ENCODE data around the gene FGF14. TPM values are rescaled to one million over a fixed set of nuclear protein-coding genes. Genes with fewer than 3 reads are reported as not detected.

The FGF14 gene
- total and polyA plus RNA-seq, 5 experiments from 2014 or later: not detected

DNA sequence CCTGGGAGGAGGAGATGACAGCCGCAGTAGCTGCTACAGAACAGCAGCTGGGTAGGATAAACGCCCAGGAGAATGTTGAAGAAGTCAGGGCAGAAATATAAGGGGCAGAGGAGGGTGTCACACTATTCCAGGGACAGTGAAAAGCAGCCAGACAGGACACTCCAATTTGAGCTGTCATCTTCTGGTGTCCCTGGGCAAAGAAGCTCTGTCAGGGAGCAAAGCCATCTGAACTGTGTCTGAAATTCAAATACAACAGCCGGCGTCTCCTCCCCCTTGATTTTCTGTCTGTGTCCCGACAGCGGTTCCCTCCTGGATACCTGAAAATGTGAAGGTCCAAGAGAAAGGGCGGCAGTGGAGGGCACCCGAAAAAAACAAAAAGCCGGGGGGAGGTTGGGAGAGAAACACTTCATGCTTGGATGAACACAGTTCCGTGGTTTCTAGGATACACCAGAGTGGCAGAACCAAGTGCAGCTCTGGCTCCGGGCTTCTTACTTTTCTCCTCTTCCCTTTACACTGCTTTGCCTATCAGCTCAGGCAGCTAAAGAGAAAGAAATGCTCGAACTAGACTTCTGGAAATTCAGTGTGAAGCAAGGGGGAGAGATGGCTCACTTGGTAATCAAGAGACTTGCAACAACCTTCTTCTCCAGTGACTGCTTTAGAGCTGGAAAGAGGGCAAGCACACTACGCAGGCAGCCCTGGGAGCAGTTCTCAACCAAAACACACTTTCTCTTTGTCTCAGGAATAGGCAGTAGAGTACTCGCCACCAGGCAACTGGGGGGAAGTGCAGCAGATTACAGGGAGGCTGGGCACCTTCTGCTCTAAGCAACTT, 483.8 kb downstream of the FGF14 start:
- Mint-ChIP-seq H3K27me3 (peaks cover 33 to 74% (median 50%) of the 10 kb centered on the region in 5 donors), H3K4me3 (no peak overlapping the region), H3K9me3 (peaks cover 0 to 6% (median 0%) of the 10 kb centered on the region in 9 donors), H3K36me3 (no peaks in the 10 kb centered on the region), H3K27ac (no peak overlapping the region), H3K4me1 (peaks cover 0 to 5% (median under 1%) of the 10 kb centered on the region in 4 donors)
- DNase-seq (no peak), ATAC-seq (no peak)
- POLR2A ChIA-PET: no interaction called here

DNA sequence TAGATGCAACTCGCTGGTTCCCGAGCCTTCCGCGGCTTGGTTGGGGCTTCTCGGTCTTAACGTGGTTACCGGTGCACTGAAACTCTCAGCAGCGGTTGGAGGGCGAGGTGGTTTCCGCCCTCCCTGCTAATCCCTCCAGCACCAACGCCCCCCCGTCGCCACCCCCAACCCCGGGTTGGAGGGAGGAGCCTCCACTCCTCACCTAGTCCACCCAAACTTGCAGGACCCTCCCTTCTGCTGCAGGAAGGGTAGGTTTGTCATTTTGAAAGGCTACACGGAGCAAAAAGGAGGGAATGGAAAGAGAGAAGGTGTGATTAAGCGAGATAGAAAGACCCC, 484.4 kb downstream of the FGF14 start:
- peaks cover 33 to 74% (median 52%) of the 10 kb centered on the region in 5 donors for H3K27me3 Mint-ChIP-seq
- no peak for ATAC-seq
- no peaks in the 10 kb centered on the region for H3K36me3 Mint-ChIP-seq
- DNase-seq: no peak
- H3K9me3 Mint-ChIP-seq: peaks cover 0 to 6% (median 0%) of the 10 kb centered on the region in 9 donors
- H3K4me3 Mint-ChIP-seq: no peak overlapping the region
- POLR2A ChIA-PET: no interaction called here
- H3K4me1 Mint-ChIP-seq: peaks cover 0 to 5% (median under 1%) of the 10 kb centered on the region in 4 donors
- no peak overlapping the region for H3K27ac Mint-ChIP-seq

DNA sequence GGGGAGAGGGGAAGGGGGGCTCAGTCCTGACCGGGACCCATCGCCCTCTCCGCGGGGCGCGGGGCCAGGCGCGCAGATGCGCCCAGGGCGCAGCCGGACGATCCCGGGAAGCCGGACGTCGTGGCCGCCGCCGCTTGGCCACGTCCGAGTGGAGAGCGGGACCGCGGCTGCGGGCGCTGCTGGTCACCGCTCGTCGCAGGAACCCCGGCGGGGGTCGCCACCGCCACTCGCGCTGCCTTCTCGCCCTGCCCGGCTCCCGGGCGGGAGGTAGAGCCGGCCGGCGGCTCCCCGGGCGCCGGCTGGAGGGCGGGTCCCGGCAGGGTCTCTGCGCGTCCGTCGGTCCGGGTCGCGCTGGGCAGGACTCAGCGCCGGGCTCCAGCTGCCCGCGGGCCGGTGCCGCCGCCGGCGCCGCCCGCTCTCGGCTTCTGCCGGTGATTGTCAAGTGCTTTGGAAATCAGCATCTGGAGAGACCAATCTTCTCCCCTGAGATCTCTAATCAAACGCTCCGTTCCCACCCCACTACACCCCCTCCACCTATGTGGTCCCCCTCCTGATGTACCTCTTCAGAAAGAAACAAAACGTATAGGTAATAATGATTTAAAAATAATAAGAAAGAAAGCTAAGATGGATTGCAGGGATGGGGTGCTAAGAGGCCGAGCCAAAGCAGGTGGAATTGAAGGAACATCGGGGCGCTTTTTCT, 484.9 kb downstream of the FGF14 start:
- H3K27me3 Mint-ChIP-seq: peaks cover 33 to 69% (median 50%) of the 10 kb centered on the region in 5 donors
- H3K27ac Mint-ChIP-seq: no peak overlapping the region
- H3K9me3 Mint-ChIP-seq: peaks cover 0 to 6% (median 0%) of the 10 kb centered on the region in 9 donors
- H3K4me3 Mint-ChIP-seq: no peak overlapping the region
- no peaks in the 10 kb centered on the region for H3K36me3 Mint-ChIP-seq
- no peak for ATAC-seq
- POLR2A ChIA-PET: no interaction called here
- DNase-seq: no peak
- peaks cover 0 to 5% (median under 1%) of the 10 kb centered on the region in 4 donors for H3K4me1 Mint-ChIP-seq

DNA sequence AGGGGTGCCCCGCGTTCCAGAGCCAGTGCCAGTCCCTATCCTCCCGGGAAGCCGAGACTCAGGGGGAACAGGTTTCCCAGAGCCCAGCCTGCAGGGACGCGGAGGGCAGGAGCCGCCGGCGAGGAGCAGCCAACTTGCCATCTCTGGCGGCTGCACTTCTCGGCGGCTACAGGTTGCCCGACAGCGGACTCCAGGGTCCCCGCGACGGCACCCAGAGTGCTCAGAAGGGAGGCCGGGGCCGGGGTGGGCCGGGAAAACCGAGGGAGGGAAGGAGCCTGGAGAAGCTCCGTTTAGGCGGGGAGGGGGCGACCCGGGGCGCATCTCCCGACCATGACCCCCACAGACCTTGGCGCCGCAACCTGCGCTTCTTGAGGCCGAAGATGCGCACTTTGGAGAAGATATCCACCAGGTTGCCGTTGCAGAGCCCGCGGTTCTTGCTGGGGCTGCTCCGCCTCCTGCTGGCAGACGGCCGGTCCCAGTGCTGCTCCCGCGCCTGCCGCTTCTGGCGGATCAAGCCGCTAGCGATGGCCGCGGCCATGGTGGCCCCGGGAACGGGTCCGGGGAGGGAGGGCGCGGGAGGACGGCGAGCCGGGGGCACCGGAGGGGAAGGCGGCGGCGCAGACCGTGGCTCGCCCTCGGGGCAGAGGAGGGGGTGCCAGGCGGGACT, 485.6 kb downstream of the FGF14 start:
- H3K27me3 Mint-ChIP-seq: peaks cover 27 to 62% (median 45%) of the 10 kb centered on the region in 5 donors
- POLR2A ChIA-PET: no interaction called here
- peaks cover 0 to 5% (median under 1%) of the 10 kb centered on the region in 4 donors for H3K4me1 Mint-ChIP-seq
- H3K9me3 Mint-ChIP-seq: peaks cover 0 to 6% (median 0%) of the 10 kb centered on the region in 9 donors
- no peak for DNase-seq
- no peak for ATAC-seq
- H3K27ac Mint-ChIP-seq: no peak overlapping the region
- no peak overlapping the region for H3K4me3 Mint-ChIP-seq
- no peaks in the 10 kb centered on the region for H3K36me3 Mint-ChIP-seq

DNA sequence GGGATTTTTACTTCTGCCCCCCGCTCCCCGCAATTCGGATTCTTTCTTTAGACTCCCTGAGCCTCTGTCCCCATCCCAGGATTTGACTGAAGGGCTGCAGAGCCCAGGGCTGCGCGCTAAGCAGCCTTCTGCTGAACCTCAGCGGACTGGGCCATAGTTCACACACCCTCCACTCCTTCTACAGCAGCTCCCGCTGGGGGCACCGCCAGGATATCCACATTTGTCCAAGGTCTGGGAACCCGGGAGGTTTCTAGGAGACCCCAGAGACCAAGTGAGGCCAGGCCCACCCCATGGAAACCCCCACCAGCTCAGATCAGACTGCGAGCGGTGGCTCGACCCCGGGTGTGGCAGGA, 486.1 kb downstream of the FGF14 start:
- H3K27me3 Mint-ChIP-seq: peaks cover 26 to 58% (median 43%) of the 10 kb centered on the region in 5 donors
- H3K27ac Mint-ChIP-seq: peak overlapping the region in 1 of 10 donors; percentile 5
- no peak for ATAC-seq
- peaks cover 0 to 6% (median 0%) of the 10 kb centered on the region in 9 donors for H3K9me3 Mint-ChIP-seq
- H3K4me1 Mint-ChIP-seq: peaks cover 0 to 5% (median under 1%) of the 10 kb centered on the region in 4 donors
- POLR2A ChIA-PET: no interaction called here
- no peak for DNase-seq
- no peak overlapping the region for H3K4me3 Mint-ChIP-seq
- no peaks in the 10 kb centered on the region for H3K36me3 Mint-ChIP-seq

DNA sequence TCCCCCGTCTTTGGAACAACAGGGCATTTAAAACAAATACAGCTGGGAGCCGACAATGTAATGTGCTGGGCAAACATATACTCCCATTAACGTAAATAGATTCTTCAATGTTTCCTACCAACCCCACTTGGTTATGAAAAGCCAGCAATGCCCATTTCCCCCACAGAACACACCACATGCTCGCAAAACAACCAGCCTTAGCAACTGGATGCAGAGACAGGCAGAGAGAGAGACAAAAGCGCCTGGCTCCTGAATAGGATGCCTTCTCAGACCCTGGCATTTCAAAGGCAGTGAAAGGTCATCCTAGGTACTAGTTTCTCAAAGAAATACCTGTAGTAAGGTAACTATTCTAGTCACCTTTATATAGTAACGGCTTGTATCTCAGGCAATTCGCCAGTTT, 486.5 kb downstream of the FGF14 start:
- no peak for DNase-seq
- POLR2A ChIA-PET: no interaction called here
- peaks cover 25 to 58% (median 41%) of the 10 kb centered on the region in 5 donors for H3K27me3 Mint-ChIP-seq
- peaks cover 0 to 6% (median 0%) of the 10 kb centered on the region in 9 donors for H3K9me3 Mint-ChIP-seq
- H3K27ac Mint-ChIP-seq: no peak overlapping the region
- H3K4me1 Mint-ChIP-seq: peaks cover 0 to 5% (median under 1%) of the 10 kb centered on the region in 4 donors
- H3K4me3 Mint-ChIP-seq: no peak overlapping the region
- no peak for ATAC-seq
- no peaks in the 10 kb centered on the region for H3K36me3 Mint-ChIP-seq

DNA sequence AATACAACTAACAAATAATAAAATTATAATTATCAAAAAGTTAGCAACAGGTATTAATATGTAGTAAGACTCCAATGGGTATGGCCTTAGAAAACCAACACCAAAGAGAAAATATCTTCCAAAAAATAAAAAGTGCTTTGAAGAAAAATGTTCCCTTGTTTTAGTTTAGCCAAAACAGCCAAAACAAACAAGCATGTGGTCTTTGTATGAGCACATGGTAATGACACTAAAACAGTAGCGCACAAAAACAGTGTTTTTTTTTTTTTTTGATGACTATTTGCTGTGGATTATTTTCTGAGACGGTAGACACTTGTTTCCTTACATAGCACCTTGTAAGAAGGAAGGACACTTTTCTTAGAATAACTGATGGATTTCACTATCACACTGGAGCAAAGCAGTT, 490.1 kb downstream of the FGF14 start:
- peaks cover 10 to 28% (median 21%) of the 10 kb centered on the region in 5 donors for H3K27me3 Mint-ChIP-seq
- peaks cover 0 to 14% (median 0%) of the 10 kb centered on the region in 9 donors for H3K9me3 Mint-ChIP-seq
- no peak for ATAC-seq
- H3K4me3 Mint-ChIP-seq: no peak overlapping the region
- H3K27ac Mint-ChIP-seq: no peak overlapping the region
- POLR2A ChIA-PET: no interaction called here
- H3K4me1 Mint-ChIP-seq: no peaks in the 10 kb centered on the region
- DNase-seq: no peak
- no peaks in the 10 kb centered on the region for H3K36me3 Mint-ChIP-seq

DNA sequence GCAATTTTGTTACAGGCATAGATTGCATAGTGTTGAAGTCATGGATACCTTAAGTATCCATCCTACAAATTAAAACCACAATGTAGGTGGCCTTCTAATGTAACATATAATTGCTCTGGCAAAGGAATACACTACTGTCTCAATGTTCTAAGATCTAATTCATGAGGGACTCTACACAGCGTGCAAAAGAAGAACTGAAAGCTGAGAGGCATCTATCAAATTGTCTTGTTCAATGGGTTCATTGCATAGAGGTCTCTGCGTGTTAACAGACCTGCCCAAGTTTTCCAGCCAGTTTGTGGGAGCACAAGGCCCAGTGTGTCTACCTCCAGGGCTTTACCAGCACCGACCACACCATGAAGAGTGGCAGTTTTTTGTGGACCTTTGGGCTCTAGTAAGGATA, 498.0 kb downstream of the FGF14 start:
- DNase-seq (no peak), ATAC-seq (no peak)
- POLR2A ChIA-PET: no interaction called here
- Mint-ChIP-seq H3K4me3 (no peak overlapping the region), H3K4me1 (no peaks in the 10 kb centered on the region), H3K27me3 (peaks cover 0 to 15% (median 5%) of the 10 kb centered on the region in 5 donors), H3K27ac (no peak overlapping the region), H3K36me3 (no peaks in the 10 kb centered on the region), H3K9me3 (peaks cover 0 to 14% (median 3%) of the 10 kb centered on the region in 9 donors)

DNA sequence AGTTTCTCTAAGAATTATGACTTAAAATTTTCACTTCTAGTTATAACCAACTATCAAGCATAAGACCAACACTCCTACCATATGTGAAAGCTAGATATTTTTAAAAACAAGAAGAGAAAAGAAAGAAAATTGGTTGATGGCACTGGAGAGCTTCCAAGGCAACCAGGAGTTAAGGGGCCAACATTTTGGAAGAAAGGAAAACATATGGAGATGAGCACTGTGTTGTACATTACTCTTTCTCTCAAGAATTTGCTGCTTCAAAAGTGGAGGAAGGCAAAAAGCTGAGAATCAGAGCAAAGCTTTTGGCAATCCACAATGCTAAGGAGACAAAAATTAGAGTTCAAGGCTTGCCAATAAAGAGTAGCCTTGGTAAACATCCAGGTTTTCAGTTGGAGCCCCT, 503.2 kb downstream of the FGF14 start:
- no peak for ATAC-seq
- no peaks in the 10 kb centered on the region for H3K4me1 Mint-ChIP-seq
- no peak overlapping the region for H3K4me3 Mint-ChIP-seq
- H3K27me3 Mint-ChIP-seq: peaks cover 0 to 8% (median 0%) of the 10 kb centered on the region in 5 donors
- H3K9me3 Mint-ChIP-seq: peaks cover 0 to 4% (median 0%) of the 10 kb centered on the region in 9 donors
- no peak for DNase-seq
- no peaks in the 10 kb centered on the region for H3K36me3 Mint-ChIP-seq
- H3K27ac Mint-ChIP-seq: no peak overlapping the region
- POLR2A ChIA-PET: no interaction called here

DNA sequence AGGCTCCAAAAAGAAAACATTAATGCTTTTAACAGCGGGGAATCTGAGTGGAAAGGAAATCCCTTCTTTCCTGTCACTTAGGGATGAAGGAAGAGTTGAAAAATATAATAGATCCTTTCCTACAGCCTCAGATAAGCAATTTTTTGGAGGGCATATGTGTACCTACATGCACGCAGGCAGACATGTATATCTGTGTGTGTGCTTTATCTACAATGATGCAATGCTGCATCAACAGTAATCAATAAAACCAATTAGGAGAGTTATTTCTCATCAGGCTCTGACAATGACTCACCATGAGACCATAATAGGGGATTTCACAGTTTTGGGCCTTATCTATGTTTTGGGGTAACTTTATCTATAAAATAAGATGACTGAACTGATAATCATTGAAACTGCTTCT, 505.3 kb downstream of the FGF14 start:
- DNase-seq (no peak), ATAC-seq (no peak)
- Mint-ChIP-seq H3K4me1 (no peaks in the 10 kb centered on the region), H3K27ac (no peak overlapping the region), H3K36me3 (no peaks in the 10 kb centered on the region), H3K9me3 (no peaks in the 10 kb centered on the region), H3K4me3 (no peak overlapping the region), H3K27me3 (peaks cover 0 to 11% (median 0%) of the 10 kb centered on the region in 5 donors)
- POLR2A ChIA-PET: no interaction called here

DNA sequence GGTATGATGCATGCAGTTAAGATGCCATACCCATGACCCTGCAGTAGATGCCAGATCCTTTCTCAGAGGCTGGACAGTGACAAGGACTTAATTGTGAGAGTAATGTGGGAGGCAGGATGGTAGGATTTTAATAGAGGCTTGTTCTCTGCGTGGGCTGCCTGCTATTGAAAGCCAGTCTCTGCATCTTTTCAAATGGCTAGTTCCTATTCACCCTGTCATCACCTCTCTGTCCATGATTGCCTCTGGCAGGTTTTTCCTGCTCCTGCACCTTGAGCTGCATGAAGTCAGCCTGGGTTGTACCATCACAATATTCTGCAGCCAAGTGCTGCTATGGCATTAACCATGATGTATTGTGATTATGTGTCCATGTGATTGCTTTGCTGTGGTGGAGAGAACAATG, 508.8 kb downstream of the FGF14 start:
- H3K27me3 Mint-ChIP-seq: peaks cover 0 to 11% (median 2%) of the 10 kb centered on the region in 5 donors
- DNase-seq (no peak), ATAC-seq (no peak)
- no peak overlapping the region for H3K27ac Mint-ChIP-seq
- POLR2A ChIA-PET: no interaction called here
- no peaks in the 10 kb centered on the region for H3K4me1 Mint-ChIP-seq
- H3K9me3 Mint-ChIP-seq: no peaks in the 10 kb centered on the region
- H3K36me3 Mint-ChIP-seq: no peaks in the 10 kb centered on the region
- H3K4me3 Mint-ChIP-seq: no peak overlapping the region

DNA sequence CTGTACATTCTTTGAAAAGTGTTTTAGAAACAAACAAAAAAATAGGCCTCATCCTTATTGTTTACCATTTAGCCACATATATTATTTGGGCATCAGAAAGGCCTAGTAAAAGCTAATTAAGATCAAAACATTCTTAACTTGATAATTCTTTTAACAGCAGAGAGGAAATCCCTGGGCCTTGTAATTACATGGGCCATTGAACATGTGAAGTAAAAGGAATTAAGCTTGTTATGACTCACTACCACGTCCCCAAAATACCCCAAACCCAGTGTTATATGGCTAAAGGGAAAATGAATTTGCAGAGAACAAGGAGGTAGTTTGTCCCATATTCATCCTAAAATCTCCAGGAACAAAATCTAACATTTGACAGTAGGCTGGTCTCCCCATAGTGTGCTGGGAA, 509.6 kb downstream of the FGF14 start:
- DNase-seq (no peak), ATAC-seq (no peak)
- POLR2A ChIA-PET: no interaction called here
- Mint-ChIP-seq H3K4me3 (no peak overlapping the region), H3K36me3 (no peaks in the 10 kb centered on the region), H3K27me3 (peaks cover 0 to 11% (median 2%) of the 10 kb centered on the region in 5 donors), H3K9me3 (no peaks in the 10 kb centered on the region), H3K4me1 (no peaks in the 10 kb centered on the region), H3K27ac (no peak overlapping the region)

DNA sequence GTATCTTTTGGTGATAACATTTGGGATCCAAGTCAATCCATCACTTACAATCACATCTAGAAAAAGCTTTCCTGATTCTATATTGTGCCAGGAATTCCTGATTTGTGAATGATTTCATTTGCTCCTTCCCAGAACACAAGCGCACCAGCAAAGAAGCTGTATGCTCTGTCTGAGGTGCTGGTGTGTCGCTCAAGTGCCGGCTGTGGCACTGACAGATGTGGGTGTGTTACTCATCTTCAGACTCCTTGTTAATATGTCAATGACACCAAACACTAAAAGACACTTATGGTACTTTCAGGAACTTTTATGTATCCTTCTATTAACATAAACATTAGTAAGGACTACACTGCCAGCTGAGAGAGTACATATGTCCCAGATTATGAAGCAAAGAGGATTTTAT, 520.3 kb downstream of the FGF14 start:
- POLR2A ChIA-PET: no interaction called here
- peaks cover 0 to 9% (median 4%) of the 10 kb centered on the region in 5 donors for H3K27me3 Mint-ChIP-seq
- no peaks in the 10 kb centered on the region for H3K9me3 Mint-ChIP-seq
- no peaks in the 10 kb centered on the region for H3K4me1 Mint-ChIP-seq
- no peak overlapping the region for H3K27ac Mint-ChIP-seq
- no peak overlapping the region for H3K4me3 Mint-ChIP-seq
- H3K36me3 Mint-ChIP-seq: no peaks in the 10 kb centered on the region
- DNase-seq (no peak), ATAC-seq (no peak)
